ENCODE measurements around the gene SCAI.
"Not testable (repeated sequence)": the region's sequence is repeated elsewhere in the genome, so short reads cannot be mapped to it uniquely, and the experiment has no call there.

SCAI gene

DNA sequence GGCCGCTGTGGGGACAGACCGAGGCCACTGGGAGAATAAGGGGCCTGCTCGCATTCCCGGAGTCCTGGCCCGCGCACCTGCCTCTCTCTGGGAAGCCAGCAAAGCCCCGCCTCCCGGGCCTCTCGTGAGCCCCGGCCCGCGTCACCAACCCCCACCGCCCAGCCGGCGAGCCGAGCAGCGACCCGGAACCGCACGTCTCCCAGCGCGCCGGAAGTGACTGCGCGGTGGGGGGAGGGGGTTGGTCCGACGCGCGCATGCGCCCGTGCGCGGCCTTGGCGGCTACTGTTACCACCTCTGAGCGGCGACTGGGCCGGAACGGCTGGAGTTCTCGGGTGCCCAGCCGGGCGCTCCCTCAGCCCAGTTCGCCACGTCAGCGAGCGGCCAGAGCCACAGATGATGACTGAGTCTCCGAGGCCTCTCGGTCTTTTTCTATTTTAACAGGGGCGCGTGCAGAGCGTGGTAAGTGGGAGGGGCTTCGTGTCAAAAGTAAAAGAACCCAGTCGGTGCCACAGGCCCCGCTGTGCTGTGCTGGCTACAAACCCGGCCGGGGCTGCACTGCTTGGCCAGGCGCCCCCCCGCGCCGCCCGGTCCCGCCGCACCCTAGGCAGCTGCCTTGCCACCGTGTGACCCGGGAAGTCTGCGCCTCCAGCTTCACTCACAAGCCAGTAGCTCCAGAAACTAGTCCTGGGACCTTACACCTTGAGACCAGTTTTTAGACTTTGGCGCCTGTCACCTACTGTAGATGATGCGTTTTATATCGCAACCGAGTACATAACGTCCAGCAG lies 202.2 kb downstream of the SCAI start, which contains the start of gene GOLGA1:
GOLGA1 (minus strand) TSS at position 190 of the 785 bp plus-strand sequence. CDS start 2,372 bp downstream, outside the sequence.
- peak; percentile 85 to 93 for DNase-seq

DNA sequence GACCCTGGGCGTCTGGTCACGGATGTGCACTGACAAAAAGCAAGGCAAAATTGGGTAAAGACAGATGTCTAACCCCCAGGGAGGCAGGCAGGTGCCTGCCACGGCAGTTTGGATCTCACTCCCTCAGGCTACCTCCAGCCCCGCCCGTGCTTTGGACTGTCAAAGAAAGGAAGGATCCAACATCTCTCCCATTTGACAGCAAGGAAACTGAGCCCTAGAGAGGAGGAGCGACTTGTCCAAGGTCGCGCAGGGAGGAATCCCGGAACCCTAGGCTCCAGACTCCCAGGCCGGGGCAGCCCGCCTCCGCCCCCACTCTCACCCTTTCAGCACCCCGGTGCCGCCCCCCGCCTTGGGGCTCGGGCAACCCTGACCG lies 202.8 kb downstream of the SCAI start:
- no peak for DNase-seq

DNA sequence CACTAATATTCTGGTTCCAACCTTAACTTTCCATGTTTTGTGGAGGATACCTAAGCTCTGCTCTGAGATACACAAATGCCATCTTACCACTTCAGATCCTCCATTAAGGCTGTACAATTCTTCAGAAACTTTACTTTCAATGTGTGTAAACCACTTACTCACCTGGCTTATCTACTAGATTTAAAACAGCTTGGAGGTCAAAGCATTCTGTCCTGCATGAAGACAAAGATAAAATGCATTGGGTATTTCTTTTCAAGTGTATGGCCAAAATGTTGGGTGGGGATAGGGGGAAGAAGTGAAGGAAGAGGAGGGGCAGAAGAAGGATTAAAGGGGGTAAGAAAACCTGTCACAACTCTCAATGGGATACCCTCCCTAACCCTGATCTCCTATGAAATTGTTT lies 203.4 kb downstream of the SCAI start:
- DNase-seq = no peak

GRCh38 chr9:124934290-124934689 lies 209.0 kb downstream of the SCAI start:
- no peak for DNase-seq

- DNase-seq = no peak
Observed at GRCh38 chr9:124932333-124932732, 211.0 kb downstream of the SCAI start.

DNA sequence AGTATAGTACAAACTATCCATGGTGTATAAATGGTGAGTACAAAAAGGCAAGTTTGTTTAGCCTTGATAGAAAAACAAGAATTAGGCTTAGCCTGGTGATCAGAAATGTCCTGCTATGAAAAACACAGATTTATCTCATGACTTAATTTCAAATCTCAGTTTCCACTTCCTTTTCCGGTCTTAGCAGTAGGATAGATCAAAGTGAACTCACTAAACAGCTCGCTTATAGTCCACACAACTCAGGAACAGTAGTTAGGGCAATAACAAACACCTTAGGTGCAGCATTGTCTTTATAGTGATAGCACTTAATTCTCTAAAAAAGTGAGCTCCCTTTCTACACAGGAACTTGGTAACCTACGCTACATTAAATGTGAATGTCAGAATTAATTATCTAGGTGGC lies 213.9 kb downstream of the SCAI start:
- no peak for DNase-seq

DNA sequence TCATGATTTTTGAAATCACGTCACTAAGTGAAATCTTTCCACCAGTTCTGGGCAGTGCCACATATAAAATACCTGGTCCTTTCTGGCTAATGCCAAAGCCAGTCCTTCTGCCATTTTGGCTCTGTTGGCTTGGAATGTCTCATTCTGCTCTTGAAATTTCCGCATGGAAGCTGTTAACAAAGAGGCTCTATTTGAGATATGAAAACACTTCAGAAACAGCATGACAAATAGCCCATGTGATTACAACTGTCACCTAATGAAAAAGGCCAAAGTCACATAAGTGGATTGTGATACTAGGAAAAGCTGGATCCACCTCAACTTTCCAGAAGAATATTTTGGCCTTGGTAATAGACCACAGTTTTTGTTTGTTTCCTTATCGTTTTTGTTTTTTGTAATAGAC lies 215.2 kb downstream of the SCAI start:
- no peak for DNase-seq

DNA sequence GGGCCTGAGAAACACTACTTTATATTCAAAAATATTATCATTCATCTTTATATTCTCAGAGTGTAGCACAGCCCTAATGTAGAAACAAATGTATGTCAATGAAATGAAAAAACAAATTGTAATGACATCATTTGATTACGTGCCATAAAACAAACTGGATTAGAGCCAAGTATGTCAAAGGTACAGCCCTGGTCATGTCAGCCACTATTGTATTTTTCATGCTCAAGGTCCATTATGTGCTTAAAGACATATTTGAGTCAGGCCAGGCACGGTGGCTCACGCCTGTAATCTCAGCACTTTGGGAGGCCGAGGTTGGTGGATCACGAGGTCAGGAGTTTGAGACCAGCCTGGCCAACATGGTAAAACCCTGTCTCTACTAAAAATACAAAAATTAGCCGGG lies 222.9 kb downstream of the SCAI start:
- not testable (repeated sequence) for DNase-seq

GRCh38 chr9:124914753-124915405 lies 228.4 kb downstream of the SCAI start:
- DNase-seq = no peak

- no peak for DNase-seq
Observed at GRCh38 chr9:124913378-124913777, 229.9 kb downstream of the SCAI start.

GRCh38 chr9:124911766-124912165 lies 231.6 kb downstream of the SCAI start:
- DNase-seq = no peak

DNA sequence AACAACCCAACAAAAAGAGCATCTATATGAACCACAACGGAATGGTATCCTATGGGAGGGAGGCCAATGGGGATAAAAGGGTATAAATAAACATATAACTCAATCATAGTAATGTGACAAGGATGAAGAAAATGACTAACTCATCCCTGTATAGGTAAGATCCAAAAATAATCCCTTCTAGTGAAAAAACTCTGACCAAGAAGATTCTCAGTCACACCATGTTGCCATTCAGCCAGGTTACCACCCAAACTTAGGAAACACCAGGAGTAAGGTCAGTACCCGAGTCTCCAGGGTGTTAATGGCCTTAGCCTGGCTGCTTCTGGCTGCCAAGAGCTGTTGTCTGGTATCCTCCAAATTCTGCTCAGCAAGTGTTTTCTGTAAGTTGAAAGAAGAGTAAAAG lies 235.2 kb downstream of the SCAI start:
- no peak for DNase-seq

- no peak for DNase-seq
Observed at GRCh38 chr9:124906966-124907365, 236.4 kb downstream of the SCAI start.

DNA sequence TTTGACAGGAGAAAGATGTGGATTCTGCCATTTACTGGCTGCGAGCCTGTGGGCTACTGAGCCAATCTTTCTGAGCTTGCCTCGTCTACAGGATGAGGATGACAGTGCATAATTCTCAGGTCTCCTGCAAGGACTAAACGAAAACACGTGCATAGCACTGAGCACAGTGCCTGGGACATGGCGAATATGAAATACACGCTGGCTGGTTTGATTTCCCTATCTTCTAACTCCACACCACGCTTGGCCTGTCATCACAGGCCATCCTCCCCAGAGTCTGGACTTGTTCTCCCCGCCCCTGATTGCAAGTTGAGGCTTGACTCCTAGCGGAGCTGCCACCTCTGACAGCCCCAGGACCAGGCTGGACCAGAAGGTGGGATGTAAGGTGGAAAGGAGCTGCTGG lies 243.5 kb downstream of the SCAI start:
- no peak for DNase-seq

- no peak for DNase-seq
Observed at GRCh38 chr9:124897570-124898460, 245.5 kb downstream of the SCAI start.

GRCh38 chr9:124894741-124895170 lies 248.6 kb downstream of the SCAI start:
- DNase-seq = no peak

- DNase-seq = no peak
Observed at GRCh38 chr9:124894035-124894740, 249.1 kb downstream of the SCAI start.
